Upper lobe of left lung (tissue), 4 donors: ENCODE measurements around the gene FRK.

Experiments
- EP300 ChIP-seq, 4 donors: sonication (generic); formaldehyde crosslinking; IDR thresholded peaks; one replicate each; pipeline ENCODE4 v1.5.1; 2017; ENCODE audit warnings: antibody characterized with exemption in 4 of 4, control low read depth in 2 of 4
- POLR2A ChIP-seq, 4 donors: fragments of 450-650 bp; IDR thresholded peaks; one replicate each; pipeline ENCODE4 v1.5.1; 2016 to 2017; ENCODE audit warnings: antibody characterized with exemption in 4 of 4, mild to moderate bottlenecking in 2 of 4
- POLR2AphosphoS5 ChIP-seq, 2 donors: sonication (generic); formaldehyde crosslinking; IDR thresholded peaks; one replicate each; pipeline ENCODE4 v1.5.1; 2017; ENCODE audit warnings: antibody characterized with exemption in 2 of 2
- TF ChIP-seq, protein P1 (sequence below), 6 experiments: fragments of 450-650 bp in 4 of 6; fragments of 200-600 bp in 2 of 6; sonication (generic) in 2 of 6; IDR thresholded peaks; one replicate each; pipeline ENCODE4 v1.5.1; 2016 to 2019; ENCODE audit warnings: antibody characterized with exemption in 6 of 6

DNA sequence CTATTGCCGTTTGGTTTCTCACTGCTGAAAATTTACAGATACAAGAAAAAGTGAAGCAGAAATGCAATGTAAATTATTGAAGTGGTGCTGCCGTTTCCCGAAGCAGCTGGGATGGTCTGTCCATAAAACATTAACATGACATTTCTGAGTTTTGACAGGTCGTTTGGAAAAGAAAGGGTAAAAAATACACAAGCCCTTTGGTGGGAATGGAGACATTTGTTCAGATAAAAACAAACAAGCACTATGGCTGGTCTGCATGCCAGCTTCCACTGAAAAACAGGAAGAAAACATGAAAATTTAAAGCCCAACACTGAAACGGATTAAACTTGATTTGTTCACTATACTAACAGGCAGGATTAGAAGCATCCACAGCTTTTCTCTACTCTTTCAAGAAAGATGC is 155.2 kb downstream of the FRK start:
- TF ChIP-seq, protein P1, sequence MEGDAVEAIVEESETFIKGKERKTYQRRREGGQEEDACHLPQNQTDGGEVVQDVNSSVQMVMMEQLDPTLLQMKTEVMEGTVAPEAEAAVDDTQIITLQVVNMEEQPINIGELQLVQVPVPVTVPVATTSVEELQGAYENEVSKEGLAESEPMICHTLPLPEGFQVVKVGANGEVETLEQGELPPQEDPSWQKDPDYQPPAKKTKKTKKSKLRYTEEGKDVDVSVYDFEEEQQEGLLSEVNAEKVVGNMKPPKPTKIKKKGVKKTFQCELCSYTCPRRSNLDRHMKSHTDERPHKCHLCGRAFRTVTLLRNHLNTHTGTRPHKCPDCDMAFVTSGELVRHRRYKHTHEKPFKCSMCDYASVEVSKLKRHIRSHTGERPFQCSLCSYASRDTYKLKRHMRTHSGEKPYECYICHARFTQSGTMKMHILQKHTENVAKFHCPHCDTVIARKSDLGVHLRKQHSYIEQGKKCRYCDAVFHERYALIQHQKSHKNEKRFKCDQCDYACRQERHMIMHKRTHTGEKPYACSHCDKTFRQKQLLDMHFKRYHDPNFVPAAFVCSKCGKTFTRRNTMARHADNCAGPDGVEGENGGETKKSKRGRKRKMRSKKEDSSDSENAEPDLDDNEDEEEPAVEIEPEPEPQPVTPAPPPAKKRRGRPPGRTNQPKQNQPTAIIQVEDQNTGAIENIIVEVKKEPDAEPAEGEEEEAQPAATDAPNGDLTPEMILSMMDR (IDR thresholded peaks at IDR 0.05): no peak
- TF ChIP-seq POLR2AphosphoS5 (IDR thresholded peaks at IDR 0.05): no peak
- TF ChIP-seq POLR2A (IDR thresholded peaks at IDR 0.05): no peak
- no peak for TF ChIP-seq EP300 (IDR thresholded peaks at IDR 0.05)
